Measurements from ENCODE around the gene CYTH1. TPM values are rescaled to one million over a fixed set of nuclear protein-coding genes. Genes with fewer than 3 reads are reported as not detected.
A peak's percentile ranks its signal among the peaks of the same experiment; 100 is the strongest.

CYTH1 gene
- total RNA-seq, 2 donors from 2014 or later, result 23.1 to 27.4 TPM

GRCh38 chr17:78682363-78682762, 99.7 kb downstream of the CYTH1 start:
- peaks cover 19% of the 10 kb centered on the region for H3K4me1 Mint-ChIP-seq
- no peaks in the 10 kb centered on the region for H3K9me3 Mint-ChIP-seq
- TF ChIP-seq, protein P1, sequence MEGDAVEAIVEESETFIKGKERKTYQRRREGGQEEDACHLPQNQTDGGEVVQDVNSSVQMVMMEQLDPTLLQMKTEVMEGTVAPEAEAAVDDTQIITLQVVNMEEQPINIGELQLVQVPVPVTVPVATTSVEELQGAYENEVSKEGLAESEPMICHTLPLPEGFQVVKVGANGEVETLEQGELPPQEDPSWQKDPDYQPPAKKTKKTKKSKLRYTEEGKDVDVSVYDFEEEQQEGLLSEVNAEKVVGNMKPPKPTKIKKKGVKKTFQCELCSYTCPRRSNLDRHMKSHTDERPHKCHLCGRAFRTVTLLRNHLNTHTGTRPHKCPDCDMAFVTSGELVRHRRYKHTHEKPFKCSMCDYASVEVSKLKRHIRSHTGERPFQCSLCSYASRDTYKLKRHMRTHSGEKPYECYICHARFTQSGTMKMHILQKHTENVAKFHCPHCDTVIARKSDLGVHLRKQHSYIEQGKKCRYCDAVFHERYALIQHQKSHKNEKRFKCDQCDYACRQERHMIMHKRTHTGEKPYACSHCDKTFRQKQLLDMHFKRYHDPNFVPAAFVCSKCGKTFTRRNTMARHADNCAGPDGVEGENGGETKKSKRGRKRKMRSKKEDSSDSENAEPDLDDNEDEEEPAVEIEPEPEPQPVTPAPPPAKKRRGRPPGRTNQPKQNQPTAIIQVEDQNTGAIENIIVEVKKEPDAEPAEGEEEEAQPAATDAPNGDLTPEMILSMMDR (conservative IDR thresholded peaks at IDR 0.05), result no peak
- H3K27ac ChIP-seq (ENCODE audit: low read depth, low read length), result no peak overlapping the region
- H3K9ac ChIP-seq (ENCODE audit: extremely low read depth, low read length, poor library complexity, severe bottlenecking), result no peak overlapping the region
- H3K4me3 Mint-ChIP-seq, result no peak overlapping the region
- no peaks in the 10 kb centered on the region for H3K27me3 ChIP-seq (ENCODE audit: control insufficient read depth, insufficient read depth, low read length, poor library complexity, severe bottlenecking)
- no peaks in the 10 kb centered on the region for H3K27me3 Mint-ChIP-seq (ENCODE audit: insufficient read depth)
- no peak overlapping the region for H3K4me3 ChIP-seq (ENCODE audit: low read length)
- H3K4me1 ChIP-seq (ENCODE audit: control insufficient read depth, insufficient read depth, low read length), result no peaks in the 10 kb centered on the region
- 86 to 91% methylated on average over 2 of the region's 2 CpGs for WGBS, 2 experiments (ENCODE audit: insufficient coverage in 1 of 2, insufficient read length in 1 of 2)
- DNase-seq, result no peak
- H3K36me3 Mint-ChIP-seq (ENCODE audit: low read depth), result peaks cover 16% of the 10 kb centered on the region
- H3K9me3 ChIP-seq (ENCODE audit: control insufficient read depth, low read length), result no peaks in the 10 kb centered on the region
- H3K27ac Mint-ChIP-seq, result no peak overlapping the region
- H3K36me3 ChIP-seq (ENCODE audit: control insufficient read depth, insufficient read depth, low read length), result peaks cover 29% of the 10 kb centered on the region

- peak overlapping the region; percentile 44 for H3K27ac Mint-ChIP-seq
- 78 to 94% methylated on average over 4 to 12 of the region's 12 CpGs for WGBS, 2 experiments (ENCODE audit: insufficient coverage in 1 of 2, insufficient read length in 1 of 2)
- Histone ChIP-seq H3K9me3 (ENCODE audit: control insufficient read depth, low read length) (no peaks in the 10 kb centered on the region), H3K27ac (ENCODE audit: low read depth, low read length) (no peak overlapping the region), H3K9ac (ENCODE audit: extremely low read depth, low read length, poor library complexity, severe bottlenecking) (no peak overlapping the region), H3K4me1 (ENCODE audit: control insufficient read depth, insufficient read depth, low read length) (no peaks in the 10 kb centered on the region), H3K36me3 (ENCODE audit: control insufficient read depth, insufficient read depth, low read length) (peaks cover 28% of the 10 kb centered on the region), H3K4me3 (ENCODE audit: low read length) (no peak overlapping the region), H3K27me3 (ENCODE audit: control insufficient read depth, insufficient read depth, low read length, poor library complexity, severe bottlenecking) (no peaks in the 10 kb centered on the region)
- TF ChIP-seq, protein P1 (conservative IDR thresholded peaks at IDR 0.05), result no peak
- H3K27me3 Mint-ChIP-seq (ENCODE audit: insufficient read depth), result no peaks in the 10 kb centered on the region
- H3K4me1 Mint-ChIP-seq, result peaks cover 19% of the 10 kb centered on the region
- H3K36me3 Mint-ChIP-seq (ENCODE audit: low read depth), result peaks cover 13% of the 10 kb centered on the region
- DNase-seq, result no peak
- no peaks in the 10 kb centered on the region for H3K9me3 Mint-ChIP-seq
- H3K4me3 Mint-ChIP-seq, result no peak overlapping the region
Observed at GRCh38 chr17:78680436-78680835, 101.6 kb downstream of the CYTH1 start.

DNA sequence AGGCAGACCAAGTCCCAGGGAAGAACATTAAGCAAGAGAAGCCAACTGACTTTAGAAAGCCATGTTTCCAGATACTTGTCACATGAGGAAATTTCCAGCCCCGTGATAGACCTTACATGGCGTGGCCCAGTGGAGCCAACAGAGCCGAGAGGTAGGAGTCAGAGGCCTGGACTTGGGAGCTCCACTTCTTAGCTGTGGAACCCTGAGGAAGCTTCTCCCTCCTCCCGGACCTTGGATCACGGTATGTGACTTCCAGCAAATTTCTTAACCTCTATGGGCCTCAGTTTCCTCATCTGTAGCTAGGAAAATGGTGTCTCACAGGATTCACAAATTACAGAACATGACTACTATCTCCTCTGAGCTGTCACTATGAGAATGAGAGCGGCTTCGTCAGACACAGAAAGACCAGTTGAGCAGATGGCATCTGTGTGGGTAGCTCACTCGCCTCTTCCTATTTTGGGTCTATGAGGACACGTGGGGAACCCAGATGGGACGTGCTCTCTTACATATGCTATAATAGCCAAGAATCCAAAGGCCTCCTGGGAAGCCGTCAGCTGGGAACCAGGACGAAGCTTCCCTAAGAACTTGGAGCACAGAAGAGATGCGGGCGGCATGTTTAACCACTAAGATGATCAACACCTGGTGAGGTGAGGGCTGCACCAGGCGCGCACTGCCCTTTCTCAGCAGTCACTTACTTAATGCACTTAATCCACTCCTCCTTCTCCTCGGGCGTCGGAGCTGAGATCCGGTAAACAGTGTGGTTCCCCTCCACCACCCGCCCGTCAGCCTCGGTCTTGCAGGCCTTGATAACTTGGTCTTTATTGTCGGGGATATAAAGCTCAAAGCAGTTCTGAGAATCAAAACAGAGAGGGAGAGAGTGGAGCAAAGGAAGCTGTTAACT, 102.3 kb downstream of the CYTH1 start:
- Histone ChIP-seq H3K9me3 (ENCODE audit: control insufficient read depth, low read length) (no peaks in the 10 kb centered on the region), H3K4me3 (ENCODE audit: low read length) (no peak overlapping the region), H3K27ac (ENCODE audit: low read depth, low read length) (no peak overlapping the region), H3K36me3 (ENCODE audit: control insufficient read depth, insufficient read depth, low read length) (peaks cover 33% of the 10 kb centered on the region), H3K27me3 (ENCODE audit: control insufficient read depth, insufficient read depth, low read length, poor library complexity, severe bottlenecking) (no peaks in the 10 kb centered on the region), H3K4me1 (ENCODE audit: control insufficient read depth, insufficient read depth, low read length) (no peaks in the 10 kb centered on the region), H3K9ac (ENCODE audit: extremely low read depth, low read length, poor library complexity, severe bottlenecking) (no peak overlapping the region)
- DNase-seq, result no peak
- H3K9me3 Mint-ChIP-seq, result no peaks in the 10 kb centered on the region
- WGBS, 2 experiments (ENCODE audit: insufficient coverage in 1 of 2, insufficient read length in 1 of 2), result 89 to 90% methylated on average over 21 to 24 of the region's 24 CpGs
- peak overlapping the region; percentile 44 for H3K27ac Mint-ChIP-seq
- no peaks in the 10 kb centered on the region for H3K27me3 Mint-ChIP-seq (ENCODE audit: insufficient read depth)
- peaks cover 19% of the 10 kb centered on the region for H3K4me1 Mint-ChIP-seq
- peaks cover 13% of the 10 kb centered on the region for H3K36me3 Mint-ChIP-seq (ENCODE audit: low read depth)
- H3K4me3 Mint-ChIP-seq, result no peak overlapping the region
- TF ChIP-seq, protein P1 (conservative IDR thresholded peaks at IDR 0.05), result no peak

Measured in endodermal cell (in vitro differentiated cells).